NB4 (cell line): ENCODE results near the gene IP6K1.
A peak's percentile ranks its signal among the peaks of the same experiment; 100 is the strongest.
"Not testable (repeated sequence)": the region's sequence is repeated elsewhere in the genome, so short reads cannot be mapped to it uniquely, and the experiment has no call there.

Source experiments
- DNase-seq: peaks from one replicate; pipeline ENCODE4 v3.0.0; 2010; ENCODE audit warnings: low read depth
- H3K4me3 ChIP-seq: one replicate; pipeline ENCODE4 v1.5.1; 2011; ENCODE audit warnings: mild to moderate bottlenecking, low read depth, low read length, moderate library complexity
- CTCF ChIP-seq: IDR thresholded peaks from one replicate; pipeline ENCODE4 v1.5.1; 2012; ENCODE audit warnings: low read depth, low read length
- MAX ChIP-seq: IDR thresholded peaks from 2 replicates; pipeline ENCODE4 v1.6.1; 2011; ENCODE audit warnings: low read depth, low read length
- MYC ChIP-seq: IDR thresholded peaks from 2 replicates; pipeline ENCODE4 v1.6.1; 2011; ENCODE audit warnings: low read depth, low read length
- POLR2A ChIP-seq: IDR thresholded peaks from 2 replicates; pipeline ENCODE4 v1.6.1; 2011; ENCODE audit warnings: mild to moderate bottlenecking; ENCODE audit not compliant: insufficient read length; ENCODE audit errors: extremely low read depth

Gene IP6K1

DNA sequence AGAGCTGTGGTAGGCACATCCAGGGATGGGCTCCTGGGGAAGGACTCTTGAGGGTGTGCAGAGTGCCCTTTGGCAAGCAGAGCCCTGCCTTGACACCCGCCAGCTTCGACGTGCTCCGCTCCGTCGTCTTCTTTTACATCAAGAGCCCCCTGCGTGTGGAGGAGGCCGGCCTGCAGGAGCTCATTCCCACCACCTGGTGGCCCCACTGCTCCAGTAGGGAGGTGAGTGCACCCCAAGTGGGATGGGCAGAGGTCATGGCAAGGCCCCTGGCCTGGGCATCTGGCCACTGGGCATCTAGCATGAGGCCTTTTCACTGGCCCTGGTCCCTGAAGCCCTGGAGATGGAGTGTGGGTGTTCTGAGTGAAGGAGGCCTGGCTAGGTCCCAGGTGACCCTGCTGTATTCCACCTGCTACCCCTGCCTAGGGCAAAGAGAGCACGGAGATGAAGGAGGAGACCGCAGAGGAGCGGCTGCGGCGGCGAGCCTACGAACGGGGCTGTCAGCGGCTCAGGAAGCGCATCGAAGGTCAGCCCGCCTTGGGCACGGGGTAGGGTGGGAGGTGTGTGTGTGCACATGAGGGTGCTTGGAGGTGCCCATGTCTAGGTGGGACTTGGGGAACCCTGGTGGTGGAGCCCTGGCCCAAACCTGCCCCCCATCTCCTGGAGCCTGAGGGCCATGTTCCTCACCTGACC, 84.8 kb downstream of the IP6K1 start:
- TF ChIP-seq POLR2A (no peak), CTCF (peak; percentile 38), MAX (no peak)
- peak; percentile 39 for DNase-seq
- H3K4me3 ChIP-seq = no peak overlapping the region

GRCh38 chr3:49700453-49701128, 85.8 kb downstream of the IP6K1 start:
- TF ChIP-seq CTCF (peak; percentile 19), MYC (no peak), POLR2A (no peak), MAX (no peak)
- no peak overlapping the region for H3K4me3 ChIP-seq
- DNase-seq = no peak

- no peak for TF ChIP-seq MYC
- no peak for TF ChIP-seq MAX
- TF ChIP-seq CTCF = no peak
- no peak for TF ChIP-seq POLR2A
- H3K4me3 ChIP-seq = no peak overlapping the region
Measured at GRCh38 chr3:49700014-49700413, 86.3 kb downstream of the IP6K1 start.

GRCh38 chr3:49699281-49699979, 86.9 kb downstream of the IP6K1 start:
- no peak for DNase-seq
- TF ChIP-seq CTCF = no peak
- no peak for TF ChIP-seq MYC
- TF ChIP-seq MAX = no peak
- no peak for TF ChIP-seq POLR2A
- H3K4me3 ChIP-seq = no peak overlapping the region

More at GRCh38 chr3:49700014-49700413, 86.3 kb downstream of the IP6K1 start:
- no peak for DNase-seq

DNA sequence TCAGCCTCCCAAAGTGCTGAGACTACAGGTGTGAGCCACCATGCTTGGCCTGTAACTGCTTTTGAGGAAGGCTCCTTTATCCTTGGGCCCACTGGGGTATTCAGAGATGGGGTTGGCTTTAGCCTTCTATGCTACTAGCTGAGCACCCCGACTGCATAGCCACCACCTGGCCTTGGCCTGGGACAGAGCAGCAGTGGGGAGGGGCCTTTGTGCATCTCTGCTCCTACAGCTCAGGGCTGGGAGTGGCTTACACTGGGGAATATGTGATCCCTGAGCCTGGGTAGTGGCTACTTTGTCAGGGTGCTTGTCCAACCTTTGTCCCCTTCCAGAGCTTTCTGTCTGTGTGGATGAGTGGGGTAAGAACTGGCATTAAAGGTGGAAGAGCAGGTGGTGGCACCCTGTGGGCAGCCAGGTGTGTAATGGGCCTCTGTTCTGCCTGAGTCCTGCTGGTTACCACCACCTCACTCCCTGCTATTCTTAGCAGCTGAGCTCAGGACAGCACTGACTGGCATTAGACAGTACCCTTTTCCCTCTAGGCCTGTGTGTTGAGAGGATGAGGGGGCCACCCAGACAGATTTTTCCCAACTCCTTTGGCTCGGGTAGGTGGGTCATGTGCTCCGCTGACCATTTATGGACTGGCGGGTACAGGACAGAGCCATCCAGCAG, 90.9 kb downstream of the IP6K1 start:
- not testable (repeated sequence) for DNase-seq, H3K4me3 ChIP-seq

- not testable (repeated sequence) for DNase-seq
Measured at GRCh38 chr3:49694409-49695070, 91.8 kb downstream of the IP6K1 start.

DNA sequence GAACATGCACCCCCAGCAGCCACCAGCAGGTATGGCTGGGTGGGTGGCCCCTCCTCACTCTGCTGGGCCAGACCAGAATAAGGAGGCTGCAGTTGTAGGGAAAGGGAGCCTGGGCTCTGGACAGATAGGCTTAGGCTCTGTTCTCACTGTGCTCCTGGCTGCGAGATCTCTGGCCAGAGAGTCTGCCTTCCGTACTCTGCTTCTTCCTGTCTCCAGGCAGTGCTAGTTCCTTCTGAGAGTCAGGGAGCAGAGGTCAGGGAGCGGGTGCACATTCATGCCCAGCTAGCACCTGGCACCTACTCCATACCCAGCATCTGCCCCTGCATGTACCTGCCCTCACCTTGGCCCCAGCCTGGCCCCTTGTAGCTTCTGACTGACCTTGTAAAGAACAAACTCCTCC, 94.9 kb downstream of the IP6K1 start:
- not testable (repeated sequence) for DNase-seq, H3K4me3 ChIP-seq

More at GRCh38 chr3:49694409-49695070, 91.8 kb downstream of the IP6K1 start:
- not testable (repeated sequence) for H3K4me3 ChIP-seq

GRCh38 chr3:49690856-49691255, 95.5 kb downstream of the IP6K1 start:
- not testable (repeated sequence) for DNase-seq
- H3K4me3 ChIP-seq = peak overlapping the region; percentile 16

GRCh38 chr3:49689908-49690624, 96.3 kb downstream of the IP6K1 start:
- H3K4me3 ChIP-seq = peak overlapping the region; percentile 78
- DNase-seq = not testable (repeated sequence)
